IMR-90 (cell line): ENCODE measurements around the gene TTC21A.

Experiments used
- CEBPB ChIP-seq: IDR thresholded peaks from 2 replicates; pipeline ENCODE4 v1.6.1; 2012; ENCODE audit warnings: low read depth, low read length, improper control_type of control experiment
- CTCF ChIP-seq: conservative IDR thresholded peaks from 2 replicates; pipeline ENCODE4 v1.5.1; 2012; ENCODE audit warnings: mild to moderate bottlenecking, low read depth, low read length, improper control_type of control experiment
- MXI1 ChIP-seq: IDR thresholded peaks from 2 replicates; pipeline ENCODE4 v1.6.1; 2012; ENCODE audit warnings: low read depth, mild to moderate bottlenecking, low read length, moderate library complexity, borderline replicate concordance
- RCOR1 ChIP-seq: IDR thresholded peaks from 2 replicates; pipeline ENCODE4 v1.6.1; 2012; ENCODE audit warnings: mild to moderate bottlenecking, low read length, improper control_type of control experiment; ENCODE audit not compliant: insufficient replicate concordance

GRCh38 chr3:39106851-39107387 is 561 bp upstream of the TTC21A start:
- TF ChIP-seq CTCF (0 out of 2 replicates have a peak, but pooled peaks have one; percentile 9), CEBPB (no peak), MXI1 (peak; percentile 55; the same call in 1 of the 2 replicates), RCOR1 (no peak)
